HepG2 (cell line): ENCODE results near the gene ARHGDIG. TPM values are rescaled to one million over a fixed set of nuclear protein-coding genes. Genes with fewer than 3 reads are reported as not detected.

Experiments used
- ATAC-seq: fragments of 200-7000 bp; cut with Tn5 transposase; 3 replicates; pipeline ENCODE4 v1.9.1; 2020; ENCODE audit warnings: mild to moderate bottlenecking, moderate library complexity
- BruUV-seq: library from RNA; stranded (reverse); fragments of 400-500 nt; replicated peaks from 2 replicates; lab custom pipeline; 2021; lab: Mats Ljungman, UMichigan
- CTCF ChIA-PET: fragments of 300-600 bp; formaldehyde crosslinking; extraction: SDS; loops from one replicate; lab custom pipeline; 2021; ENCODE audit warnings: low total read pairs, inconsistent platforms, low intra/inter-chr PET ratio; lab: Yijun Ruan, JAX
- POLR2A ChIA-PET: fragments of 350-600 bp; sonication (Branson Sonifier 250); formaldehyde crosslinking; loops from one replicate; lab custom pipeline; 2020; ENCODE audit warnings: antibody characterized with exemption, inconsistent platforms; lab: Yijun Ruan, JAX
- DNase-seq: peaks from one replicate; pipeline ENCODE4 v3.0.0-alpha.2; 2015; ENCODE audit warnings: low spot score
- FAIRE-seq: peaks from 3 replicates; lab custom pipeline; 2011; peaks lifted over from hg19 to GRCh38; lab: Jason Lieb, UNC
- H2AFZ ChIP-seq: one replicate; pipeline ENCODE4 v1.6.1; 2011; ENCODE audit warnings: low read length, inconsistent platforms
- H3K27ac ChIP-seq: fragments of 300-600 bp; 3 replicates; pipeline ENCODE4 v1.8.0; 2011; ENCODE audit warnings: mixed run types, mild to moderate bottlenecking, mixed read lengths, low read length, inconsistent platforms; ENCODE audit not compliant: insufficient read depth; ENCODE audit errors: extremely low read length
- H3K27me3 ChIP-seq, 2 experiments: fragments of 200-600 bp in 1 of 2; 2 replicates in 1 of 2; 3 replicates in 1 of 2; pipeline versions ENCODE4 v1.6.0 to v1.8.0; 2011; ENCODE audit warnings: low read length in 2 of 2, mild to moderate bottlenecking in 2 of 2, moderate library complexity in 2 of 2, inconsistent platforms in 1 of 2; ENCODE audit not compliant: insufficient read depth in 2 of 2, control insufficient read depth in 1 of 2
- H3K36me3 ChIP-seq, 2 experiments: fragments of 200-600 bp in 1 of 2; replicated peaks in 1 of 2; 2 replicates in 1 of 2; 3 replicates in 1 of 2; pipeline versions ENCODE4 v1.5.1 to v1.8.0; 2011; ENCODE audit warnings: low read length in 2 of 2, inconsistent platforms in 1 of 2; ENCODE audit not compliant: insufficient read depth in 2 of 2, control insufficient read depth in 1 of 2
- H3K4me1 ChIP-seq: 2 replicates; pipeline ENCODE4 v1.5.1; 2012; ENCODE audit warnings: low read length, inconsistent platforms; ENCODE audit not compliant: insufficient read depth
- H3K4me2 ChIP-seq: 2 replicates; pipeline ENCODE4 v1.6.0; 2011; ENCODE audit warnings: low read depth, low read length, inconsistent platforms
- H3K4me3 ChIP-seq, 3 experiments: fragments of 200-600 bp in 1 of 3; sonication (generic), shearing (Covaris generic) in 1 of 3; replicated peaks in 1 of 3; 2 replicates each; pipeline ENCODE4 v1.5.1; 2011 to 2016; ENCODE audit warnings: low read length in 3 of 3, inconsistent platforms in 2 of 3, low read depth in 2 of 3, mild to moderate bottlenecking in 2 of 3, control low read depth in 1 of 3, mixed read lengths in 1 of 3; ENCODE audit not compliant: insufficient read depth in 1 of 3
- H3K79me2 ChIP-seq: one replicate; pipeline ENCODE4 v1.6.1; 2011; ENCODE audit warnings: low read length, inconsistent platforms; ENCODE audit not compliant: insufficient read depth
- H3K9ac ChIP-seq: 2 replicates; pipeline ENCODE4 v1.6.0; 2011; ENCODE audit warnings: mild to moderate bottlenecking, low read depth, low read length, inconsistent platforms; ENCODE audit not compliant: insufficient read depth
- H3K9me3 ChIP-seq: 2 replicates; pipeline ENCODE4 v1.5.1; 2012; ENCODE audit warnings: mild to moderate bottlenecking, low read length
- H4K20me1 ChIP-seq: 2 replicates; pipeline ENCODE4 v1.6.0; 2011; ENCODE audit warnings: inconsistent platforms, mild to moderate bottlenecking, low read length, moderate library complexity; ENCODE audit not compliant: insufficient read depth
- GFI1 ChIP-seq: sonication (generic); formaldehyde crosslinking; IDR thresholded peaks from 2 replicates; pipeline ENCODE4 v1.5.0; 2020; ENCODE audit warnings: missing genetic modification reagents, mild to moderate bottlenecking, borderline replicate concordance
- WGBS: methylation state at CpG from one replicate; pipeline ENCODE4 v1.1.6; 2017; ENCODE audit warnings: low lambda C conversion rate; 5-methylcytosine and 5-hydroxymethylcytosine counted together
- in situ Hi-C: cut with HindIII; loops from 2 replicates; pipeline ENCODE4 v1.10.0; 2017; ENCODE audit warnings: low pct_unique_long_range_greater_than_20kb; ENCODE audit not compliant: extremely low pct_ligation_motif_present
- intact Hi-C: fragments of 100-400 bp; cut with micrococcal nuclease; formaldehyde crosslinking; loops from one replicate; pipeline ENCODE4 v1.10.0; 2022; ENCODE audit not compliant: unreplicated experiment
- polyA plus RNA-seq, 8 experiments: library from polyadenylated mRNA; depleted of rRNA in 3 of 8; stranded (reverse) in 7 of 8; unstranded in 1 of 8; fragments of >200 nt; fragmentation: Illumina TruSeq in 4 of 8; extraction: Trizol in 4 of 8; gene quantifications; 2 replicates each; pipeline versions ENCODE4 v1.2.1 to v1.2.3, GENCODE V29; 2011 to 2016; ENCODE audit warnings: low read depth in 4 of 8, missing spikeins in 1 of 8, mixed read lengths in 1 of 8; ENCODE audit not compliant: insufficient read depth in 1 of 8
- total RNA-seq, 5 experiments: library from RNA; depleted of rRNA; stranded (reverse); fragments of >200 nt; fragmentation: Illumina TruSeq; extraction: Trizol; gene quantifications; 2 replicates each; pipeline ENCODE4 v1.2.3, GENCODE V29; 2016; ENCODE audit warnings: low read depth in 1 of 5
- TF ChIP-seq, protein P1 (sequence below): sonication (generic); formaldehyde crosslinking; IDR thresholded peaks from 2 replicates; pipeline ENCODE4 v1.5.1; 2020; ENCODE audit warnings: mild to moderate bottlenecking, missing genetic modification reagents, moderate library complexity
- TF ChIP-seq, protein P2 (sequence below): sonication (generic); formaldehyde crosslinking; IDR thresholded peaks from 2 replicates; pipeline ENCODE4 v1.5.0; 2020; ENCODE audit warnings: mild to moderate bottlenecking, missing genetic modification reagents, borderline replicate concordance
- TF ChIP-seq, protein P3 (sequence below): sonication (generic); formaldehyde crosslinking; IDR thresholded peaks from 2 replicates; pipeline ENCODE4 v1.4.0; 2020; ENCODE audit warnings: mild to moderate bottlenecking, missing genetic modification reagents, borderline replicate concordance

The ARHGDIG gene
- total and polyA plus RNA-seq, 2 of the 13 experiments (the other 11 are each of a cell fraction or from before 2014, with no cell fraction given): 0.24 to 0.48 TPM

DNA sequence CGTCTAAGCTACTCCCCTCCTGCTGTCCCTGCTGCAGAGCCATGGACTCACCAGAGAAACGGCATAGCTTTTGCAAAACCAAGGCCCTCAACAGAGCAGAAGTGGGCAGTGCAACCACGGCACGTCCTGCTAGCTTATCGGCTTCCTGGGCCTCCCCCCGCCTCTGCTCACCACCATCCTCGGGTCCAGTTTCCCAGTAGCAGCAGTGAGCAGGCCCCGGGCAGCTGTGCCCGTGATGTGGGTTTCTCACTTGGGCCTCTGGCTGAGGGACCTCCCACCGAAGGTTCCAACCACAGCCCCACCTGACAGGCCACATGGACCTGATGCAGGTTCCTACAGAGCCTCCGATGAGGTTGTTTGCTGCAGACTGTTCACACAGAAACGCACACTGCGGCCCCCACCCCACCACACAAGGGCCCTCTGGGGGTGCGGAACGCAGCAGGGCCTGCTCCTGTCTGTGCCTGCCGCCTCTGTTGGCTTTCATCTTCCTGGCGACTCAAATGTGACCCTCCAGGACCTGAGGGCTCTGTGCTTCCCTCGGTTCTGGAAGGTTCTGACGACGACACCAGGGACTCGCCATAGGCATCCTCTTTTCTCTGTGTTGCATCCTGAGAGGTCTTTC lies 27.4 kb downstream of the ARHGDIG start:
- Histone ChIP-seq H3K4me3 (no peak overlapping the region), H3K27me3 (no peaks in the 10 kb centered on the region), H3K27ac (no peak overlapping the region), H3K9me3 (no peaks in the 10 kb centered on the region), H4K20me1 (peaks cover 7% of the 10 kb centered on the region; the same call in 1 of the 2 replicates), H3K4me2 (no peak overlapping the region), H3K79me2 (peaks cover 2% of the 10 kb centered on the region), H3K9ac (no peak overlapping the region), H3K36me3 (peaks cover 18 to 67% of the 10 kb centered on the region in 2 experiments), H2AFZ (no peak overlapping the region), H3K4me1 (no peaks in the 10 kb centered on the region)
- FAIRE-seq (no peak), DNase-seq (no peak), ATAC-seq (no peak)
- in situ Hi-C loops: no loop called here
- ChIA-PET CTCF (no interaction called here), POLR2A (no interaction called here)
- intact Hi-C loops: no loop called here
- WGBS: 97% methylated on average over 13 of the region's 21 CpGs
- no TSS peak for BruUV-seq
- TF ChIP-seq, protein P1, sequence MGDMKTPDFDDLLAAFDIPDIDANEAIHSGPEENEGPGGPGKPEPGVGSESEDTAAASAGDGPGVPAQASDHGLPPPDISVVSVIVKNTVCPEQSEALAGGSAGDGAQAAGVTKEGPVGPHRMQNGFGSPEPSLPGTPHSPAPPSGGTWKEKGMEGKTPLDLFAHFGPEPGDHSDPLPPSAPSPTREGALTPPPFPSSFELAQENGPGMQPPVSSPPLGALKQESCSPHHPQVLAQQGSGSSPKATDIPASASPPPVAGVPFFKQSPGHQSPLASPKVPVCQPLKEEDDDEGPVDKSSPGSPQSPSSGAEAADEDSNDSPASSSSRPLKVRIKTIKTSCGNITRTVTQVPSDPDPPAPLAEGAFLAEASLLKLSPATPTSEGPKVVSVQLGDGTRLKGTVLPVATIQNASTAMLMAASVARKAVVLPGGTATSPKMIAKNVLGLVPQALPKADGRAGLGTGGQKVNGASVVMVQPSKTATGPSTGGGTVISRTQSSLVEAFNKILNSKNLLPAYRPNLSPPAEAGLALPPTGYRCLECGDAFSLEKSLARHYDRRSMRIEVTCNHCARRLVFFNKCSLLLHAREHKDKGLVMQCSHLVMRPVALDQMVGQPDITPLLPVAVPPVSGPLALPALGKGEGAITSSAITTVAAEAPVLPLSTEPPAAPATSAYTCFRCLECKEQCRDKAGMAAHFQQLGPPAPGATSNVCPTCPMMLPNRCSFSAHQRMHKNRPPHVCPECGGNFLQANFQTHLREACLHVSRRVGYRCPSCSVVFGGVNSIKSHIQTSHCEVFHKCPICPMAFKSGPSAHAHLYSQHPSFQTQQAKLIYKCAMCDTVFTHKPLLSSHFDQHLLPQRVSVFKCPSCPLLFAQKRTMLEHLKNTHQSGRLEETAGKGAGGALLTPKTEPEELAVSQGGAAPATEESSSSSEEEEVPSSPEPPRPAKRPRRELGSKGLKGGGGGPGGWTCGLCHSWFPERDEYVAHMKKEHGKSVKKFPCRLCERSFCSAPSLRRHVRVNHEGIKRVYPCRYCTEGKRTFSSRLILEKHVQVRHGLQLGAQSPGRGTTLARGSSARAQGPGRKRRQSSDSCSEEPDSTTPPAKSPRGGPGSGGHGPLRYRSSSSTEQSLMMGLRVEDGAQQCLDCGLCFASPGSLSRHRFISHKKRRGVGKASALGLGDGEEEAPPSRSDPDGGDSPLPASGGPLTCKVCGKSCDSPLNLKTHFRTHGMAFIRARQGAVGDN (CRISPR knock-in tag): no peak
- TF ChIP-seq GFI1 (CRISPR knock-in tag): no peak
- TF ChIP-seq, protein P2, sequence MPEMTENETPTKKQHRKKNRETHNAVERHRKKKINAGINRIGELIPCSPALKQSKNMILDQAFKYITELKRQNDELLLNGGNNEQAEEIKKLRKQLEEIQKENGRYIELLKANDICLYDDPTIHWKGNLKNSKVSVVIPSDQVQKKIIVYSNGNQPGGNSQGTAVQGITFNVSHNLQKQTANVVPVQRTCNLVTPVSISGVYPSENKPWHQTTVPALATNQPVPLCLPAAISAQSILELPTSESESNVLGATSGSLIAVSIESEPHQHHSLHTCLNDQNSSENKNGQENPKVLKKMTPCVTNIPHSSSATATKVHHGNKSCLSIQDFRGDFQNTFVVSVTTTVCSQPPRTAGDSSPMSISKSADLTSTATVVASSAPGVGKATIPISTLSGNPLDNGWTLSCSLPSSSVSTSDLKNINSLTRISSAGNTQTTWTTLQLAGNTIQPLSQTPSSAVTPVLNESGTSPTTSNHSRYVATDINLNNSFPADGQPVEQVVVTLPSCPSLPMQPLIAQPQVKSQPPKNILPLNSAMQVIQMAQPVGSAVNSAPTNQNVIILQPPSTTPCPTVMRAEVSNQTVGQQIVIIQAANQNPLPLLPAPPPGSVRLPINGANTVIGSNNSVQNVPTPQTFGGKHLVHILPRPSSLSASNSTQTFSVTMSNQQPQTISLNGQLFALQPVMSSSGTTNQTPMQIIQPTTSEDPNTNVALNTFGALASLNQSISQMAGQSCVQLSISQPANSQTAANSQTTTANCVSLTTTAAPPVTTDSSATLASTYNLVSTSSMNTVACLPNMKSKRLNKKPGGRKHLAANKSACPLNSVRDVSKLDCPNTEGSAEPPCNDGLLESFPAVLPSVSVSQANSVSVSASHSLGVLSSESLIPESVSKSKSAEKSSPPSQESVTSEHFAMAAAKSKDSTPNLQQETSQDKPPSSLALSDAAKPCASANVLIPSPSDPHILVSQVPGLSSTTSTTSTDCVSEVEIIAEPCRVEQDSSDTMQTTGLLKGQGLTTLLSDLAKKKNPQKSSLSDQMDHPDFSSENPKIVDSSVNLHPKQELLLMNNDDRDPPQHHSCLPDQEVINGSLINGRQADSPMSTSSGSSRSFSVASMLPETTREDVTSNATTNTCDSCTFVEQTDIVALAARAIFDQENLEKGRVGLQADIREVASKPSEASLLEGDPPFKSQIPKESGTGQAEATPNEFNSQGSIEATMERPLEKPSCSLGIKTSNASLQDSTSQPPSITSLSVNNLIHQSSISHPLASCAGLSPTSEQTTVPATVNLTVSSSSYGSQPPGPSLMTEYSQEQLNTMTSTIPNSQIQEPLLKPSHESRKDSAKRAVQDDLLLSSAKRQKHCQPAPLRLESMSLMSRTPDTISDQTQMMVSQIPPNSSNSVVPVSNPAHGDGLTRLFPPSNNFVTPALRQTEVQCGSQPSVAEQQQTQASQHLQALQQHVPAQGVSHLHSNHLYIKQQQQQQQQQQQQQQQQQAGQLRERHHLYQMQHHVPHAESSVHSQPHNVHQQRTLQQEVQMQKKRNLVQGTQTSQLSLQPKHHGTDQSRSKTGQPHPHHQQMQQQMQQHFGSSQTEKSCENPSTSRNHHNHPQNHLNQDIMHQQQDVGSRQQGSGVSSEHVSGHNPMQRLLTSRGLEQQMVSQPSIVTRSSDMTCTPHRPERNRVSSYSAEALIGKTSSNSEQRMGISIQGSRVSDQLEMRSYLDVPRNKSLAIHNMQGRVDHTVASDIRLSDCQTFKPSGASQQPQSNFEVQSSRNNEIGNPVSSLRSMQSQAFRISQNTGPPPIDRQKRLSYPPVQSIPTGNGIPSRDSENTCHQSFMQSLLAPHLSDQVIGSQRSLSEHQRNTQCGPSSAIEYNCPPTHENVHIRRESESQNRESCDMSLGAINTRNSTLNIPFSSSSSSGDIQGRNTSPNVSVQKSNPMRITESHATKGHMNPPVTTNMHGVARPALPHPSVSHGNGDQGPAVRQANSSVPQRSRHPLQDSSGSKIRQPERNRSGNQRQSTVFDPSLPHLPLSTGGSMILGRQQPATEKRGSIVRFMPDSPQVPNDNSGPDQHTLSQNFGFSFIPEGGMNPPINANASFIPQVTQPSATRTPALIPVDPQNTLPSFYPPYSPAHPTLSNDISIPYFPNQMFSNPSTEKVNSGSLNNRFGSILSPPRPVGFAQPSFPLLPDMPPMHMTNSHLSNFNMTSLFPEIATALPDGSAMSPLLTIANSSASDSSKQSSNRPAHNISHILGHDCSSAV (CRISPR knock-in tag): no peak
- TF ChIP-seq, protein P3, sequence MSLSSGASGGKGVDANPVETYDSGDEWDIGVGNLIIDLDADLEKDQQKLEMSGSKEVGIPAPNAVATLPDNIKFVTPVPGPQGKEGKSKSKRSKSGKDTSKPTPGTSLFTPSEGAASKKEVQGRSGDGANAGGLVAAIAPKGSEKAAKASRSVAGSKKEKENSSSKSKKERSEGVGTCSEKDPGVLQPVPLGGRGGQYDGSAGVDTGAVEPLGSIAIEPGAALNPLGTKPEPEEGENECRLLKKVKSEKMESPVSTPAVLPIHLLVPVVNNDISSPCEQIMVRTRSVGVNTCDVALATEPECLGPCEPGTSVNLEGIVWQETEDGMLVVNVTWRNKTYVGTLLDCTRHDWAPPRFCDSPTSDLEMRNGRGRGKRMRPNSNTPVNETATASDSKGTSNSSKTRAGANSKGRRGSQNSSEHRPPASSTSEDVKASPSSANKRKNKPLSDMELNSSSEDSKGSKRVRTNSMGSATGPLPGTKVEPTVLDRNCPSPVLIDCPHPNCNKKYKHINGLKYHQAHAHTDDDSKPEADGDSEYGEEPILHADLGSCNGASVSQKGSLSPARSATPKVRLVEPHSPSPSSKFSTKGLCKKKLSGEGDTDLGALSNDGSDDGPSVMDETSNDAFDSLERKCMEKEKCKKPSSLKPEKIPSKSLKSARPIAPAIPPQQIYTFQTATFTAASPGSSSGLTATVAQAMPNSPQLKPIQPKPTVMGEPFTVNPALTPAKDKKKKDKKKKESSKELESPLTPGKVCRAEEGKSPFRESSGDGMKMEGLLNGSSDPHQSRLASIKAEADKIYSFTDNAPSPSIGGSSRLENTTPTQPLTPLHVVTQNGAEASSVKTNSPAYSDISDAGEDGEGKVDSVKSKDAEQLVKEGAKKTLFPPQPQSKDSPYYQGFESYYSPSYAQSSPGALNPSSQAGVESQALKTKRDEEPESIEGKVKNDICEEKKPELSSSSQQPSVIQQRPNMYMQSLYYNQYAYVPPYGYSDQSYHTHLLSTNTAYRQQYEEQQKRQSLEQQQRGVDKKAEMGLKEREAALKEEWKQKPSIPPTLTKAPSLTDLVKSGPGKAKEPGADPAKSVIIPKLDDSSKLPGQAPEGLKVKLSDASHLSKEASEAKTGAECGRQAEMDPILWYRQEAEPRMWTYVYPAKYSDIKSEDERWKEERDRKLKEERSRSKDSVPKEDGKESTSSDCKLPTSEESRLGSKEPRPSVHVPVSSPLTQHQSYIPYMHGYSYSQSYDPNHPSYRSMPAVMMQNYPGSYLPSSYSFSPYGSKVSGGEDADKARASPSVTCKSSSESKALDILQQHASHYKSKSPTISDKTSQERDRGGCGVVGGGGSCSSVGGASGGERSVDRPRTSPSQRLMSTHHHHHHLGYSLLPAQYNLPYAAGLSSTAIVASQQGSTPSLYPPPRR (CRISPR knock-in tag): no peak
